ENCODE measurements around the gene TJP2.
"Not testable (repeated sequence)": the region's sequence is repeated elsewhere in the genome, so short reads cannot be mapped to it uniquely, and the experiment has no call there.

TJP2 gene

DNA sequence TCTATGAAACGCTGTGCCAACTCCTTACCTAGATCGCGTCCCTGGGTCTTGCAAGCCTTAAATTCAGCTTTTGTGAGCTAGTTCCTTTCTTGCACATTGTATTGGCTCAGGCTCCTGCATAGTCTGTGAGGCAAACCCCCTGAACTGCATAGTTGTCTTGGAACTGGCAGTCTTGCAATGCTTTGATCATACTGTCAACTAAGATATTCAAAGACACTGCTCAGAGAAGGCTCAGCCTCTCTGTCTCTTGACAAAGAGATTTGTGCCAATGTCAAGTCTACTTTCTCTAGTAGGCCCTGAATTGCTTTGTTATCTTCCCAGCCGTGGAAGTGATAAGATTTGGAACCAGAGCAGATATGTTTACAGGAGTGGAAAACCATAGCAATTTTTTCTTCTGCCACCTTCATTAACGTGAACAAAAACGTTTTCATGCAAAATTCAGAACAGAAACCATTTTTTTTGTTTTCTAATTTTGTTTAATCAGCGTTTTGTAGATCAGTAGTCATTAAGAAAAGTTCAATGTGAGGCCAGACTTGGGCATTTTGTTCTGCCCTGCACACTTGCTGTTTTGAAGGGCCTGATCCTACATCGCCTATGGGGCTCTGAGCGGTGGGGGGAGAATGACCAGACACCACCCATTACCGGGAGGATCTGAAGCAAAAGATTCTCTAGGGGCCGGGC, 123.4 kb downstream of the TJP2 start:
- DNase-seq: no peak

DNA sequence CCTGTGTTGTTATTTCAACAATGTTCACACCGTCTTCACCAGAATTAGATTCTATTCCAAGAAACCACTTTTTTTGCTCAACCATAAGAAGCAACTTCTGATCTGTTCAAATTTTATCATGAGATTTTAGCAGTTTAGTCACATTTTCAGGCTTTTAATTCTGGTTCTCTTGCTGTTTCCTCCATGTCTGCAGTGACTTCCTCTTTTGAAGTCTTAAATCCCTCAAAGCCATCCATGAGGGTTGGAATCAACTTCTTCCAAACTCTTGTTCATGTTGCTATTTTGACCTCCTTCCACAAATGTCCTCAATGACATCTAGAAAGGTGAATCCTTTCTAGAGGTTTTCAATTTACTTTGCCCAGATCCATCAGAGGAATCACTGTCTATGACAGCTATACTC, 125.2 kb downstream of the TJP2 start:
- no peak for DNase-seq

DNA sequence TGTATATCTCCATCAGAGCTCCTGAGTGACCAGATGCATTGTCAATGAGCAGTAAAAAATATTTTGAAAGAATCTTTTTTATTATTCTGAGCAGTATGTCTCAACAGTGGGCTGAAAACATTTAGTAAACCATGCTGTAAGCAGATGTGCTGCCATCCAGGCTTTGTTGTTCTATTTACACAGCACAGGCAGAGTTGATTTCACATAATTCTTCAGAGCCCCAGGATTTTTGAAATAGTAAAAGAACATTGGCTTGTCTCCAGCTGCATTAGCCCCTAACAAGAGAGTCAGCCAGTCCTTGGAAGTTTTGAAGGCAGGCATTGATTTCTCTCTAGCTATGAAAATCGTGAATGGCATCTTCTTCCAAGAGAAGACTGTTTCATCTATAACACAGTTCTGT, 125.7 kb downstream of the TJP2 start:
- DNase-seq: no peak

DNA sequence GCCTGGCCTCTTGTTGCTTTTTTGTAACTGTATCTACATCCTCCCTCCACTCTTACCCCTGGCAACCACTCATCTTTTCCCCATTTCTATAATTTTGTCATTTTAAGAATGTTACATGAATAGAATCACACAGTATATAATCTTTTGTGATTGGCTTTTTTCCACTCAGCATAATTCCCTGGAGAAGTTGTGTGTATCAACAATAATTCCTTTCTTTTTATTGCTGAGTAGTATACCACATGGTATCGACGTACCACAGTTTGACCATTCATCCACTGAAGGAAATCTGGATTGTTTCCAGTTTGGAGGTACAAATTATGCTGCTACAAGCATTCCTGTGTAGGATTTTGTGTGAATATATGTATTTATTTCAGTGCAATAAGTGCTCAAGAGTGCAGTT, 129.3 kb downstream of the TJP2 start:
- DNase-seq: no peak

DNA sequence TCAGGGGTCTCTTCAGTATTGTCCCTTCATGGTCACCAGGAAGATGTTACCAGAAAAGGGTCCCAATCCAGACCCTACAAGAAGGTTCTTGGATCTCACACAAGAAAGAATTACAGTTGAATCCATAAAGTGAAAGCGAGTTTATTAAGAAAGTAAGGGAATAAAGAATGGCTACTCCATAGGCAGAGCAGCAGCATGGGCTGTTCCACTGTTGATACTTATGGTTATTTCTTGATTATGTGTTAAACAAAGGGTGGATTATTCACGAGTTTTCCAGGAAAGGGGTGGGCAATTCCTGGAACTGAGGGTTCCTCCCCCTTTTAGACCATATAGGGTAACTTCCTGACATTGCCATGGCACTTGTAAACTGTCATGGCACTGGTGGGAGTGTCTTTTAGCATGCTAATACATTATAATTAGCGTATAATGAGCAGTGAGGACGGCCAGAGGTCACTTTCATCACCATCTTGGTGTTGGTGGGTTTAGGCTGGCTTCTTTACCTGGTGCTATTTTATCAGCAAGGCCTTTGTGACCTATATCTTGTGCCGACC, 132.9 kb downstream of the TJP2 start:
- DNase-seq: not testable (repeated sequence)

DNA sequence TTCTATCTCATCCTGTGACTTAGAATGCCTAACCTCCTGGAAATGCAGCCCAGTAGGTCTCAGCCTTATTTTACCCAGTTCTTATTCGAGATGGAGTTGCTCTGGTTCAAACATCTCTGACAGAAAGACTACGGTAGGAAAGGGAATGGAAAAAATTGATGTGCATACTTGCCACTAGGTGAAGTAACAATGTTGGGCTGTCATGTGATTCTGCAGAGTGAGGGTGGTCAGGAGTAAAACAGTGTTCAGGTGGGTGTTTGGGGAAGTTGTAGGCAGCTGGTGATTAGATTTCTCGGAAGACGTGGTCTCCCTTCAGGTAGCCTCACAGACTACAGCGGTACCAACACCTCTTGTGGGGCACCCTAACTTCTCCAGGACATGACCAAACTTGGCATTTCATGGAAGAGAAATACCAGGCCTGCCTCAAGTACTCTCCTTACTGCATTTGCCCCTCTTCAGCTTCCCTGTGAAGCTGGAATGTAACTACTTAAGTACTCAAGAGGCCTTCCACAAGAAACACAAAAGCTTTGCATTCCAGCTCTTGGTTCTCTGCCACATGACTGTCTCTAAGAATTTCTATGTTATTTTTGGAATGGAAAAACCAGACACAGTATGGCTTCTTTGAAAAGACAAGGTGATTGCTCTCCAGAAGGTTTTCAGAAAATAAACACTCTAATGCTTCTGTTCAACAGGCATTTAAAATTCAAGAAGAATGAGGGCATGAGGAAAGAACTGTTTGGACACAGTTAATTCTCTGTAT, 133.5 kb downstream of the TJP2 start:
- DNase-seq: no peak

DNA sequence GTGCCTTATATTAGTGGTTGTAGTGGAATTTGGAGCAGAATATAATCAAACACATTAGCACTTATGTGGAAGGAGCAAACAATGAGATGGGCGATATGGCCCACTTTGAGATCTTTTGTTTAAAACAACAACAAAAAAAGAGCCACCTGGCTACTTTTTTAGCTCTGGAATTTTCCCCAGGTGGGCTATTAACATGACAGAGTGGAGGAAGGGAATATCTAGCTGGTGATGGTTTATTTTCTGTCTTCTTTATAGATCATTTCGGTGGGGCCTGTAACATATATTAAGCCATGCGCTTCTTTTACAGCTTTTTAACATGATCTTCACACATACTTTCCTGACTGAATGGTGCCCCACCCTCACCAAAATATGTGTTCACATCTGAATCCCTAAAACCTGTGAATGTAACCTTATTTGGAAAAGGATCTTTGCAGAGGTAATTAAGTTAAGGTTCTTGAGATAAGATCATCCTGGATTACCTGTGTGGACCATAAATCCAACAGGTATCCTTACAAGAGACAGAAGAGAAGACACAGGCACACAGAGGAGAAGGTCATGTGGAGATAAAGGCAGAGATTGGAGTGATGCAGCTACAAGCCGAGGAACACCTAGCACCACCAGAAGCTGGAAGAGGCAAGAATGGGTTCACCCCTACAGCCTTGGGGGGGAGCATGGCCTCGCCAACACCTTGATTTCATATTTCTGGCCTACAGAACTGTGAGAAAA, 134.3 kb downstream of the TJP2 start:
- DNase-seq: no peak

DNA sequence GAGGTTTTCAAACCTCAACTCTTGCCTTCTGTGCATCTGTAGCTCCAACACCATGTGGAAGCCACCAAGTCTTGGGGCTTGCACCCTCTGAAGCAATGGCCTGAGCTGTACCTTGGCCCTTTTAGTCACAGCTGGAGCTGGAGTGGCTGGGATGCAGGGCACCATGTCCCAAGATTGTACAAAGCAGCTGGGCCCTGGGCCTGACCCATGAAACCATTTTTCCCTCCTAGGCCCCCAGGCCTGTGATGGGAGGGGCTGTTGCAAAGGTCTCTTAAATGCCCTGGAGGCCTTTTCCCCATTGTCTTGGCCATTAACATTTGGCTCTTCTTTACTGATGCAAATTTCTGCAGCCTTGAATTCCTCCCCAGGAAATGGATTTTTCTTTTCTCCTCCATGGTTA, 139.1 kb downstream of the TJP2 start:
- no peak for DNase-seq

DNA sequence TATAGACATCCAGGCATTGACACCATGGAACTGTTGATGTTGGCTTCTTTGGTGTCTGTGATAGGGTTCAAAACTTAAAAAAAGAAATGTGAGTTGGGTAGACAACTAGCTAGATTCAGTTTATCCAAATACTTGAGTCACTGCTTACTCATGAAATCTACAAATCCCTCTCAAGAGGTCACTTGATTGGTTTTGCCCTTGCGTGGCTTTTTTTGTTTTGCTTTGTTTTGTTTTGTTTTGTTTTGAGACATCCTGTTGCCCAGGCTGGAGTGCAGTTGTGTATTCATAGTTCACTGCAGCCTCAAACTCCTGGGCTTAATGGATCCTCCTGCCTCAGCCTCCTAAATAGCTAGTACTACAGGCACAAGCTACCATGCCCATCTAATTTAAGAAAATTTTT, 140.5 kb downstream of the TJP2 start:
- DNase-seq: no peak

DNA sequence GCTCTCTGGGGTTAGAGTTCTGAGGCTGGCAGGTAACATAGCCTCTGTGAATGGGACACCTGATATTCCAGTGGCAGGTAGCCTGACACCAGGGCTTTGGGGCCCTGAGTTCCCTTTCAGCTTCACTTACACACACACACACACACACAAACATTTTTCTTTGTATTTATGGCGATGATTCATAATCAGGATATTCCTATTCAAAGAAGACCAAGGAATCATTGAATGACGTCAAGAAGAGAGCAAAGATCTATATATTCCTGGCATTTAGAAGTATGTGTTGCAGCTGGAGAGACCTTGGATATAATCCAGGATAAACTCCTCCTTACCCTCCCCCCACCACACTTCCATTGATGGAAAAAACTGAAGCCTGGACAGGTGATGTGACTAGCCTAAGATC, 143.0 kb downstream of the TJP2 start:
- no peak for DNase-seq

DNA sequence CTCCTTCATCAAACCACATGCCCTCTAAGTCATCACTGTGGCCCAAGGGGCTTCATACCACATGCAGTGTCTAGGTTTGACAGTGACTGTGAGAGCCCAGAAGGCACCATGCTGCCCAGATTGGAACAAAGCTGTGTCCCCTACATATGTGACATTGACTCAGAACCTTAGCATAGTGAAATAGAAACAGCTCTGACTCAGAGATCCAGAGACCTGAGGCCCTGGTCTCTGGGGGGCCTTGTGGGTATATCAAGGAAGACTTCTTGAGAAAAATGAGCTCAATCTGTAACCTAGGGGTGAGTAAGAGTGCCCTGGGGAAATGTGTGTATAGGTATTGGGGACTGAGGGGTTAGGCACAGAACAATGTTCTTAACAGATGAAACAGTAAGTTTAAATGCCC, 143.8 kb downstream of the TJP2 start:
- DNase-seq: no peak

DNA sequence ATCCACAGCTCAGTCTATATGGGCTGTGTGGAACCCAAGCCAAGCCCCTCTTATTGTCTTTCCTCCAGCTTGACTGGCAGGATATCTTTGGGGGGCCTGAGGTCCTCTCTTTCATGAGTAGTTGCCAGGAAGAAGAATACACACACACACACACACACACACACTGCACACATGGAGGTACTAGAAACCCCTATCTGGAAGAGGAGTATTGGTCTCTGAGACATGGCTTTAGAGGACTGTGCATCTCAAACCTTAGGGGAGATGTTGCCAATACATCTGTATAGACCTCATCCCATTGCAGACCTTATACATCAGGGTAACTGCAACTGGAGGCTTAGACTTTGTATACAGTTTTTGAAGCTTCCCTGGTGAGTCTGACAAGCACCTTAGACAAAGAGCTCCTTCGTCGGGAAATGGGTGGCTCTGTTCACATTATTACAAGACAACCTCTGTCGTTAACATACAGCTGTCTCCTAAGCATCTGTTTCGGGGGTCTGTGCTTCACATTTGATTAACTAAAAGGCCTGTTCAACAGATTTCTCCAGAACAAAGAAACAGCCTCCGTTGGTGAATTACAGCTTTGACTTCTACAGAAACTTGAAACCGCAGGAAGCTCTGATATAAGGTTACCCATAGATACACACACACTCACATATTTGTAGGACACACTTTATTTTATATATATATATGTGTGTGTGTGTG, 145.4 kb downstream of the TJP2 start:
- DNase-seq: no peak

DNA sequence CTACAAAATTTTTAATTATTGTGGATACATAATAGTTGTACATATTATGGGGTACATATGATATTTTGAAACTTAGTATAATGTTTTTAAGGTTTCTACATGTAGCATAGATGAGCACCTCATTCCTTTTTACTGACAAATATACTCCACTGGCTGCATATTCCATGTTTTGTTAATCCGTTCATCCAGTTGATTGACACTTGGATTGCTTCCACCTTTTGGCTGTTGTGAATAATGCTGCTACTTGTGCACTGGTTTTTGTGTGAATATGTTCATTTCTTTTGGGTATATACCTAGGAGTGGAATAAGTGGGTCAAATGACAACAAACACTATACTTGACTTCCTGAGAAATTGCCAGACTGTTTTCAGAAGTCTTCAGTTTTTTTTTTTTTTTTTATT, 148.2 kb downstream of the TJP2 start:
- DNase-seq: no peak

DNA sequence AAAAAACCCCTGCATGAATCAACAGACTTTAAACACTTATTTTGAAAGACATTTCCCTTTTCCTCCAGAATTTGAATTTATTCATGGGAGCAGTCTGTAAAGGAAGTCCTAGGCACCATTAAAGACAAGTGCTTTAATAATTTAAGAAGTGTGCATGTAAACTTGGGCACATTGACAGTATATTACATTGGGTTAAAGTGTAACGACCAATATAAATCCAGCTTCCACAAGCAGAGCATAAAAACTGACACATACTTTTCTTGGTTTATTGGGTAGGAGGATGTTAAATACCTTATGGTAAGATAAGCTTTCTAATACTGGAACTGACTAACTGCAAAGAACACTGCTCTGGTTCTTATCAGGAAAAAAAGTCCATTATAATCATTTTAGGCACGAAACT, 149.8 kb downstream of the TJP2 start:
- no peak for DNase-seq
